ENCODE measurements around the gene BBLN. TPM values are rescaled to one million over a fixed set of nuclear protein-coding genes. Genes with fewer than 3 reads are reported as not detected.

Gene BBLN
- total RNA-seq, 2 experiments from 2014 or later = 64.4 to 68.5 TPM

DNA sequence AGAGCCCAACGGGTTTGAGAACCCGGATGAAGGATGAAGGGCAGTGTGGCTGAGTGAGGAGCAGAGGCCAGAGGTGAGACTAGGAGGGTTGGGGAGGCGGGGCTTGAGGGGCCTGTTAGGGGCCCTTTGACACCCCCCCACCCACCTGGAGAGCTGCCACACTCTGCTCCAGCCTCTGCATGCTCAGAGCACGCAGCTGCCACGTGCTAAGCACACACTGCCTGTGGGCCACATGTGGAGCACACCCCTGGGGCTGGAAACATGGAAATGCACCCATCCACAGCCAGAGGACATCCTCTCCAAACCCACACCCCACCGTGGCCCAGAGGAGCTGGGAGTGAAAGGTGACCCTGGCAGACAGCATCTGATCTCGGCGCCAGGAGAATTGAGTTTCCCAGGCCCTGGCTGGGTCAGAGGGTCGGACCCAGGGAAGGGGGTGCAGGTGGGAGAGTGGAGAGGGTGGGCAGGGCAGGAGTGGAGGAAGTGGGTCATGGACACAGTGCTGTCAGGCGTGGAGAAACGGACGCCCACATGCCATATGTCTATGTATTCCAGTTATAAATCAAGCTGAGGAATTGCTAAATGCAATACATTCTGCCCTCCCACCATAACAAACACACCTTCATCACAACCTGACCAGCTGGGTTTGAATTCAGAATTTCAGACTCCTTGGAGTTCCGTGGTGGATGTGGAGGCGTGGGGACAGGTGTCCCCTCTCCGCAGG is 49.0 kb downstream of the BBLN start:
- intact Hi-C loops (cut with DNase I, micrococcal nuclease) = no loop called here
- ATAC-seq (no peak), DNase-seq (no peak)
- ChIA-PET CTCF (interaction anchor here (1.1 kb wide), 1 partner anchor 25 kb away, joined by 3 read pairs; no protein-coding TSS in a partner anchor), POLR2A (no interaction called here)
- peaks cover 4% of the 10 kb centered on the region for H3K4me1 Mint-ChIP-seq
- no peak overlapping the region for H3K27ac Mint-ChIP-seq
- H3K9me3 Mint-ChIP-seq (ENCODE audit: low read depth) = no peaks in the 10 kb centered on the region
- no peaks in the 10 kb centered on the region for H3K36me3 Mint-ChIP-seq (ENCODE audit: low read depth)
- H3K27me3 Mint-ChIP-seq = peaks cover 13% of the 10 kb centered on the region
- no peak overlapping the region for H3K4me3 Mint-ChIP-seq

DNA sequence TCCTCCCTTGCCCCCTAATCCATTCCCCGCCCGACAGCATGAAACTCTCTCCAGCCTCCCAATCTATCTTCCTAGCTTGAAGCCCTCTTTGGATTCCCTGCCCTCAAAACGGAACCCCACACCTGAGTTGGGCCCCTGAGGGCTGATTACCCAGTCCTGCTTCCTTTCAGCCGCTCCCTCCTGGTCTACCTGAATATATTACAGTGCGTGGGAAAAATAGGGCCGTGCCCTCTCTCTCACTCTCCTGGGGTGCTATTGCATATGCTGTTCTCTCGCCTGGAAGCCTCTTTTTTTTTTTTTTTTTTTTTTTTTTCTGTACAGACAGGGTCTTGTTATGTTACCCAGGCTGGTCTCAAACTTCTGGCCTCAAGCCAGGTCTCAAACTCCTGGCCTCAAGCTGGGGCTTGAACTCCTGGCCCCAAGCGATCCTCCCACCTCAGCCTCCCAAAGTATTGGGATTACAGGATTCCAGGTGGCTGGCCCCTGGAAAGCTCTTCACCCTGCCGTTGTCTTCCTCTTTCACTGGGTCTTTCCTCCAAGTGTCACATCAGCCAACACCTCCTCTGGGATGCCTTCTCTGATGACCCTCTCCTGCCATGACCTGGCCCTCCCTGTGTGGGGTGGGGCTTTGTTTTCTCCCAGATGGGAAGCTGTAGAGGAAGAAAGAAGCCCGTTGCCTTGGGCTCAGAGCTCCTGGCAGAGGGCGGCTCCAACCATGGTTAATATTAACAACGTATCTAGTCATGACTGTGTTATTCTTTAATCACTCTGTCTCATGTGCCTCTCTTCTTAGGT is 51.3 kb downstream of the BBLN start:
- no peak for ATAC-seq
- Mint-ChIP-seq H3K4me3 (no peak overlapping the region), H3K27me3 (peaks cover 2% of the 10 kb centered on the region), H3K36me3 (ENCODE audit: low read depth) (no peaks in the 10 kb centered on the region), H3K27ac (no peak overlapping the region), H3K4me1 (no peaks in the 10 kb centered on the region), H3K9me3 (ENCODE audit: low read depth) (no peaks in the 10 kb centered on the region)
- ChIA-PET CTCF (no interaction called here), POLR2A (no interaction called here)
- intact Hi-C loops (cut with DNase I, micrococcal nuclease) = no loop called here
- DNase-seq = no peak

DNA sequence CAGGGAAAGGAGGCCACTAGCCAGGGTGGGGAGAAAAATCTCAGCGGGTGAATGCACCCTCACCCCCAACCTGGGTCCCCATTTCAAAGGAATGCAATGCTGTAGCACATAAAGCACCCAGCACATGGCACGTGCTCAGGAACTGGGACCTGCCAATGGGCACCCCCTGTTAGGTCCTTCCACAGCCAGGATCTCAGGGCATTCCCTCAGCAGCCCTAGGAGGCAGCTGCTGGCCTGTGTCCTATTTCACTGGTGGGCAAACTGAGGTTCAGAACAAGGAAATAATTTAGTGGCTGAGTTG is 51.9 kb downstream of the BBLN start:
- DNase-seq (no peak), ATAC-seq (no peak)
- Mint-ChIP-seq H3K27ac (no peak overlapping the region), H3K4me1 (no peaks in the 10 kb centered on the region), H3K27me3 (peaks cover 2% of the 10 kb centered on the region), H3K4me3 (no peak overlapping the region), H3K36me3 (ENCODE audit: low read depth) (no peaks in the 10 kb centered on the region), H3K9me3 (ENCODE audit: low read depth) (no peaks in the 10 kb centered on the region)
- POLR2A ChIA-PET = no interaction called here
- intact Hi-C loops (cut with DNase I, micrococcal nuclease) = no loop called here
- CTCF ChIA-PET = no interaction called here

Other genes with a start within 250 kb of the BBLN start
- 10 to 100 TPM; 14.9 to 20.7 TPM for gene ST6GALNAC4, start 243.2 kb upstream of the BBLN start, total RNA-seq
- 1 to 10 TPM; 1.9 to 2.8 TPM for gene PIP5KL1, start 229.5 kb upstream of the BBLN start, total RNA-seq
- 10 to 100 TPM; 44.1 to 46.6 TPM for gene DPM2, start 222.4 kb upstream of the BBLN start, total RNA-seq
- gene EEIG1, start 179.3 kb upstream of the BBLN start, total RNA-seq = 10 to 100 TPM; 56.2 to 58.4 TPM
- gene NAIF1, start 92.9 kb upstream of the BBLN start, total RNA-seq = 10 to 100 TPM; 11.3 to 13.7 TPM
- gene SLC25A25, start 92.0 kb upstream of the BBLN start, total RNA-seq = 10 to 100 TPM in 1 of 2 experiments, 1 to 10 TPM in 1; 6.9 to 10.8 TPM
- 10 to 100 TPM; 47.7 to 48.5 TPM for gene PTGES2, start 32.5 kb upstream of the BBLN start, total RNA-seq
- not detected for gene LCN2, start 10.8 kb upstream of the BBLN start, total RNA-seq
- 100 to 1,000 TPM in 1 of 2 experiments, 10 to 100 TPM in 1; 79.5 to 110 TPM for gene CIZ1, start 31.3 kb downstream of the BBLN start, total RNA-seq
- under 1 TPM; 0.50 to 0.72 TPM for gene DNM1, start 43.1 kb downstream of the BBLN start, total RNA-seq
- 10 to 100 TPM; 28.4 to 29.4 TPM for gene GOLGA2, start 115.7 kb downstream of the BBLN start, total RNA-seq
- 10 to 100 TPM; 13.1 to 14.1 TPM for gene SWI5, start 116.0 kb downstream of the BBLN start, total RNA-seq
- gene TRUB2, start 162.2 kb downstream of the BBLN start, total RNA-seq = 10 to 100 TPM; 29.5 to 37.5 TPM
- 10 to 100 TPM; 32.1 to 38.8 TPM for gene COQ4, start 162.6 kb downstream of the BBLN start, total RNA-seq
- 10 to 100 TPM in 1 of 2 experiments, 1 to 10 TPM in 1; 8.4 to 10.2 TPM for gene SLC27A4, start 180.3 kb downstream of the BBLN start, total RNA-seq
- 10 to 100 TPM; 39.9 to 56.1 TPM for gene URM1, start 211.1 kb downstream of the BBLN start, total RNA-seq

All from activated CD4-positive, alpha-beta T cell treated with anti-CD3 and anti-CD28 coated beads for 36 hours (primary cell).